K562 (cell line): ENCODE results near the gene DAB1. TPM values are rescaled to one million over a fixed set of nuclear protein-coding genes. Genes with fewer than 3 reads are reported as not detected.

Source experiments
- ATAC-seq: fragments of 200-7000 bp; cut with Tn5 transposase; 3 replicates; pipeline ENCODE4 v1.9.1; 2020; ENCODE audit warnings: moderate library complexity
- BruUV-seq: library from RNA; stranded (reverse); fragments of 400-500 nt; replicated peaks from 2 replicates; lab custom pipeline; 2021; lab: Mats Ljungman, UMichigan
- CTCF ChIA-PET: fragments of 300-600 bp; formaldehyde crosslinking; extraction: SDS; loops from one replicate; lab custom pipeline; 2021; ENCODE audit warnings: low intra/inter-chr PET ratio; lab: Yijun Ruan, JAX
- POLR2A ChIA-PET: fragments of 300-600, 350-650 bp; sonication (Branson Sonifier 250); formaldehyde crosslinking; extraction: SDS; loops from one replicate; lab custom pipeline; 2021; ENCODE audit warnings: antibody characterized with exemption, inconsistent platforms; lab: Yijun Ruan, JAX
- DNase-seq, 4 experiments: peaks; one replicate each; pipeline versions ENCODE4 v3.0.0 to v3.0.0-alpha.2; 2011 to 2018; ENCODE audit warnings: low spot score in 3 of 4, mixed read lengths in 3 of 4; ENCODE audit errors: extremely low read depth in 1 of 4
- FAIRE-seq: peaks from 2 replicates; lab custom pipeline; 2011; peaks lifted over from hg19 to GRCh38; lab: Jason Lieb, UNC
- H2AFZ ChIP-seq: 2 replicates; pipeline ENCODE4 v1.6.0; 2011; ENCODE audit warnings: low read depth, low read length, control low read depth, inconsistent platforms
- H3K27ac ChIP-seq: fragments of 200-600 bp; 3 replicates; pipeline ENCODE4 v1.8.0; 2011; ENCODE audit warnings: low read depth, mild to moderate bottlenecking, control low read depth, inconsistent platforms, low read length, moderate library complexity, mixed read lengths; ENCODE audit errors: extremely low read depth
- H3K27me3 ChIP-seq, 2 experiments: fragments of 300-600 bp in 1 of 2; 2 replicates in 1 of 2; 3 replicates in 1 of 2; pipeline versions ENCODE4 v1.6.0 to v1.8.0; 2011; ENCODE audit warnings: inconsistent platforms in 2 of 2, low read length in 2 of 2, mild to moderate bottlenecking in 1 of 2, mixed read lengths in 1 of 2, moderate library complexity in 1 of 2; ENCODE audit not compliant: control insufficient read depth in 2 of 2, insufficient read depth in 2 of 2
- H3K36me3 ChIP-seq: fragments of 300-600 bp; 3 replicates; pipeline ENCODE4 v1.8.0; 2011; ENCODE audit warnings: mild to moderate bottlenecking, low read length, inconsistent platforms; ENCODE audit not compliant: control insufficient read depth, insufficient read depth
- H3K4me1 ChIP-seq, 2 experiments: fragments of 200-600 bp in 1 of 2; replicated peaks in 1 of 2; 2 replicates in 1 of 2; 3 replicates in 1 of 2; pipeline versions ENCODE4 v1.5.1 to v1.8.0; 2011; ENCODE audit warnings: inconsistent platforms in 2 of 2, low read length in 2 of 2, mild to moderate bottlenecking in 1 of 2, mixed read lengths in 1 of 2, moderate library complexity in 1 of 2; ENCODE audit not compliant: control insufficient read depth in 2 of 2, insufficient read depth in 2 of 2
- H3K4me2 ChIP-seq: 2 replicates; pipeline ENCODE4 v1.6.1; 2011; ENCODE audit warnings: low read length, control low read depth, inconsistent platforms, mixed read lengths; ENCODE audit not compliant: insufficient read depth
- H3K4me3 ChIP-seq: fragments of 200-600 bp; sonication (generic), shearing (Covaris generic); 2 replicates; pipeline ENCODE4 v1.5.1; 2016; ENCODE audit warnings: control low read depth, inconsistent platforms
- H3K79me2 ChIP-seq: fragments of 200-600 bp; 3 replicates; pipeline ENCODE4 v1.8.0; 2011; ENCODE audit warnings: low read length, inconsistent platforms; ENCODE audit not compliant: control insufficient read depth, insufficient read depth
- H3K9ac ChIP-seq, 2 experiments: 2 replicates each; pipeline versions ENCODE4 v1.6.0 to v1.6.1; 2011; ENCODE audit warnings: low read depth in 2 of 2, low read length in 2 of 2, control low read depth in 1 of 2, inconsistent platforms in 1 of 2, mild to moderate bottlenecking in 1 of 2, mixed read lengths in 1 of 2; ENCODE audit not compliant: insufficient read depth in 1 of 2
- H3K9me1 ChIP-seq: one replicate; pipeline ENCODE4 v1.6.0; 2011; ENCODE audit warnings: inconsistent platforms, mild to moderate bottlenecking, low read length, moderate library complexity; ENCODE audit not compliant: control insufficient read depth, insufficient read depth
- H3K9me3 ChIP-seq: replicated peaks from 2 replicates; pipeline ENCODE4 v1.5.1; 2011; ENCODE audit warnings: low read depth, low read length, inconsistent platforms; ENCODE audit not compliant: control insufficient read depth, insufficient read depth
- H4K20me1 ChIP-seq: replicated peaks from 2 replicates; pipeline ENCODE4 v1.6.1; 2011; ENCODE audit warnings: low read length, inconsistent platforms, mixed read lengths; ENCODE audit not compliant: control insufficient read depth, insufficient read depth
- CAMTA2 ChIP-seq: fragments of 250-450 bp; sonication (Bioruptor Pico); conservative IDR thresholded peaks from 2 replicates; pipeline ENCODE4 v1.5.1; 2022
- ELK1 ChIP-seq: sonication (generic); formaldehyde crosslinking; IDR thresholded peaks from 2 replicates; pipeline ENCODE4 v1.8.1; 2022; ENCODE audit warnings: missing genetic modification reagents
- ZBTB33 ChIP-seq: sonication (generic); formaldehyde crosslinking; IDR thresholded peaks from 2 replicates; pipeline ENCODE4 v1.8.1; 2023; ENCODE audit warnings: mild to moderate bottlenecking, missing genetic modification reagents
- WGBS: fragments of 100-300 bp; shearing (Covaris generic); methylation state at CpG from one replicate; pipeline ENCODE4 v1.1.6; 2016; ENCODE audit warnings: low coverage, mixed read lengths; ENCODE audit not compliant: insufficient coverage; ENCODE audit errors: missing lambda C conversion rate; 5-methylcytosine and 5-hydroxymethylcytosine counted together
- in situ Hi-C: fragments of 300-500 bp; cut with MboI; formaldehyde crosslinking; loops from 4 replicates; pipeline ENCODE4 v1.15.0; 2018; ENCODE audit warnings: inconsistent platforms, mixed read lengths
- intact Hi-C: fragments of 100-400 bp; cut with micrococcal nuclease; formaldehyde crosslinking; loops from 2 replicates; pipeline ENCODE4 v1.14.2; 2022
- polyA plus RNA-seq, 8 experiments: library from polyadenylated mRNA; depleted of rRNA in 4 of 8; stranded (reverse) in 5 of 8; unstranded in 3 of 8; fragments of >200 nt; fragmentation: Nextera tagmentation in 2 of 8; fragmentation: Illumina TruSeq in 1 of 8; extraction: Ambion mirVana in 2 of 8; extraction: Trizol in 1 of 8; gene quantifications; 2 replicates each; pipeline versions ENCODE4 v1.2.1 to v1.2.3, GENCODE V29; 2011 to 2014; ENCODE audit warnings: inconsistent platforms in 1 of 8, missing spikeins in 1 of 8
- total RNA-seq, 7 experiments: library from RNA; depleted of rRNA in 6 of 7; stranded (reverse); fragments of >200 nt in 6 of 7; fragmentation: Illumina TruSeq in 2 of 7; extraction: Trizol in 2 of 7; gene quantifications; 2 replicates each; pipeline versions ENCODE4 v1.2.1 to v1.2.3, GENCODE V29; 2011 to 2021; ENCODE audit warnings: low replicate concordance in 1 of 7

The DAB1 gene
- total and polyA plus RNA-seq, 9 of the 15 experiments (the other 6 are each of a cell fraction or from before 2014, with no cell fraction given), result not detected

- no TSS peak for BruUV-seq
- no peak overlapping the region for H3K27ac ChIP-seq
- H3K36me3 ChIP-seq, result no peaks in the 10 kb centered on the region
- H2AFZ ChIP-seq, result no peak overlapping the region
- ATAC-seq, result no peak
- H4K20me1 ChIP-seq, result no peaks in the 10 kb centered on the region
- no peak for FAIRE-seq
- intact Hi-C loops, result no loop called here
- no peak for DNase-seq
- WGBS, result 2% methylated on average over 2 of the region's 2 CpGs
- no peaks in the 10 kb centered on the region for H3K9me1 ChIP-seq
- H3K9ac ChIP-seq, result no peak overlapping the region
- no peak for TF ChIP-seq ELK1
- TF ChIP-seq CAMTA2 (CRISPR knock-in tag), result no peak
- no peak for TF ChIP-seq ZBTB33
- H3K4me3 ChIP-seq, result no peak overlapping the region
- H3K9me3 ChIP-seq, result no peaks in the 10 kb centered on the region
- POLR2A ChIA-PET, result interaction anchor here (0.6 kb wide), 1 partner anchor 114 kb away, joined by 3 read pairs; no protein-coding TSS in a partner anchor
- H3K4me2 ChIP-seq, result no peak overlapping the region
- H3K27me3 ChIP-seq, result no peaks in the 10 kb centered on the region
- H3K79me2 ChIP-seq, result no peaks in the 10 kb centered on the region
- in situ Hi-C loops, result no loop called here
- H3K4me1 ChIP-seq, result no peaks in the 10 kb centered on the region
- CTCF ChIA-PET, result no interaction called here
These were observed 134.1 kb downstream of the DAB1 start for GRCh38 chr1:57289781-57290180.
